Measurements from ENCODE around the gene ETV3.

ETV3 gene

DNA sequence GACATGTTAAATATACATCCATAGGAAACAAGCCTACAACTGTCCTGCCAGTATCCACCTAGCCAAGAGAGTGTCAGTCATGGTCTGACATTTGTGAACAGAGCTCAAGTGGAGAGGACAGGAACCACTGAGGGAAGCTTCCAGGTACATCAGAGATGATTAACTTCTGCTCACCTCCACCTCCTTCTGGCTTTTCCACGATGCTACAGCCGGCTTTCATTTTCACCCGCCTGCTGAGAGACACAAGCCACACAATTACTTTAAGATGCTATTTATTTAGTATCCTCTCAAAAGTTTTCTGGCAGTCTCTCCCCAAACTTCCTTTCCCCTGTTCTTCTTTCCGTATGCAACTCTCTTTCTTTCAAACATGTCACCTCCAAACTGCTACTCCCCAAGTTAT, 2.1 kb downstream of the ETV3 start:
- Mint-ChIP-seq H3K9me3 (no peaks in the 10 kb centered on the region), H3K4me3 (peak overlapping the region; percentile 98), H3K4me1 (peaks cover 85% of the 10 kb centered on the region), H3K27ac (peak overlapping the region; percentile 96), H3K36me3 (peaks cover 66% of the 10 kb centered on the region)
- ATAC-seq, result no peak
- DNase-seq (ENCODE audit: low spot score in 2 of 2), result no peak

DNA sequence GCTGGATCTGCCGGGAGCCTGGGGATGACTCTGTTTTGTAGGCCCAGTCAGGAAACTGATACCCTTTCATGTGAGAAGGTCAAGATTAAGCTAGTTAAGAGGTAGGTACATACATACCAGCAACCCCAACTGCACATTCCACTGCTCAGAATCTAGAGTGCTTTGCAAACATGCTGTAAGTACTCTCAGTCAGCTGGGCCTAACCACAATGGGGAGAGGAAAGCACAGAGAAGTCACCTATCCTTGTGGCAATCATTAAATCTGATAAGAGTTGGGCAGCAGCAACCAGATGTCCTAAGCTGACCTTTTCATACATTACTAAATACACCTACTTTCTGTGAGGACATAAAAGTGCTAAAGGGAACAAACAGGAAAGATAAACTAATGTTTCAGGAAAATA, 2.5 kb downstream of the ETV3 start:
- peak overlapping the region; percentile 98 for H3K4me3 Mint-ChIP-seq
- H3K4me1 Mint-ChIP-seq, result peaks cover 80% of the 10 kb centered on the region
- peak overlapping the region; percentile 96 for H3K27ac Mint-ChIP-seq
- DNase-seq (ENCODE audit: low spot score in 2 of 2) (no peak), ATAC-seq (no peak)
- peaks cover 70% of the 10 kb centered on the region for H3K36me3 Mint-ChIP-seq
- H3K9me3 Mint-ChIP-seq, result no peaks in the 10 kb centered on the region

DNA sequence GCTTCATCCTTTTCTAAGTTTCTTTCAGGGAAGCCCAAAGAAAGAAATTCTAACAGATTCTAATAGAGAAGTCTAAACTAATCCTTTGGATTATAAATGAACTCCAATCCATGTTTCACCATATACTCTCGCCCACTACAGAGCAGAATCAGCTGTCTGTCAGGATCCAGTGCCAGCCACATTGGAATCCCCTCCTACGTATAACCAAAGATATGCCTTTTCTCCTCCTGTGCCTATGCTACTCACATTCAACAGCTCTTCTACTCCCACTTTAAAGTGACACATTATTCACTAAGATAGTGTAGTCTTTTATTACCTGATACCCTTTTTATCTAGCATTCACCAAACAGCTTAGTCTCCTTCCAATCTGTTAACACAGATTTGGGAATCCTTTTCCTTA, 3.1 kb downstream of the ETV3 start:
- Mint-ChIP-seq H3K4me1 (peaks cover 74% of the 10 kb centered on the region), H3K9me3 (no peaks in the 10 kb centered on the region), H3K27ac (peak overlapping the region; percentile 96), H3K4me3 (peak overlapping the region; percentile 98), H3K36me3 (peaks cover 76% of the 10 kb centered on the region)
- DNase-seq (ENCODE audit: low spot score in 2 of 2) (no peak), ATAC-seq (no peak)

DNA sequence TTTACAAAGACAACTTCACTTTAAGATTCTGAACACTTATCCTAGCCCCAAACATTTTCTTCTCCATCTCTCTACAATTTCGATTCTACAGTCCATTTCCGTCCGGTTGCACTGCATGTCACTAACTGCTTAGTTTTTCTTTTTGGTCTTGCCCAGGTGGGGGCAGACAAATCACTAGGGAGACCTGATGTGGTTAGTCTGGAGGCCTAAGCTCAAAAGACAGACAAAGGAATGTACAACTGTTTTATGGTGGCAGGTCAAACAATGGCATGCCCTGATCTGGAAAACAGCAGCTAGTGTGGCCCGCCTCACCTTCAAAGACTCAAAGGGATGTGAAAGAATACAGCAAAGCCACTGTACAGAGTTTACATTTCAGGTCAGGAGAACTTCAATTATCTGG, 3.8 kb downstream of the ETV3 start:
- DNase-seq (ENCODE audit: low spot score in 2 of 2) (no peak), ATAC-seq (no peak)
- Mint-ChIP-seq H3K9me3 (no peaks in the 10 kb centered on the region), H3K36me3 (peaks cover 82% of the 10 kb centered on the region), H3K4me1 (peaks cover 68% of the 10 kb centered on the region), H3K4me3 (peak overlapping the region; percentile 31), H3K27ac (peak overlapping the region; percentile 21)

DNA sequence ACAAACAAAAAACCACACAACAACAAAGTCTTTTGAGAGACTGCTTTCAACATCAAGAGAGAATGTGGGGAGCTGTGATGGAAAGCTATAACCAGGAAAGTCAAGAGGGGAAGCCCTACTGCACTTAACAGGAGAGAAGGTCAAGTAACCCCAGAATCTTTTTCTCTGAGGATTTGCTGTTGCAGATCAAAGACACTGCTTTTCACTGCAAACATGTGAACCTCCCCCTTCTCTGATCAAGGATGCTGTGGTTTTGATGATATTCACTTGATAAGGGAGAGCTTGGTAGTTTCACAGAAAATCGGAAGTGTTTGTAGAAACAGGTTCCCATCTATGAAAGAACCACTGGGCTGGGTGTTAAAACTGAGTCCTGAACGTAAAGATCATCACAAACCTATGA, 4.8 kb downstream of the ETV3 start:
- Mint-ChIP-seq H3K36me3 (peaks cover 93% of the 10 kb centered on the region), H3K27ac (peak overlapping the region; percentile 21), H3K4me1 (peaks cover 60% of the 10 kb centered on the region), H3K4me3 (peak overlapping the region; percentile 31), H3K9me3 (no peaks in the 10 kb centered on the region)
- ATAC-seq, result no peak
- DNase-seq (ENCODE audit: low spot score in 2 of 2), result no peak

DNA sequence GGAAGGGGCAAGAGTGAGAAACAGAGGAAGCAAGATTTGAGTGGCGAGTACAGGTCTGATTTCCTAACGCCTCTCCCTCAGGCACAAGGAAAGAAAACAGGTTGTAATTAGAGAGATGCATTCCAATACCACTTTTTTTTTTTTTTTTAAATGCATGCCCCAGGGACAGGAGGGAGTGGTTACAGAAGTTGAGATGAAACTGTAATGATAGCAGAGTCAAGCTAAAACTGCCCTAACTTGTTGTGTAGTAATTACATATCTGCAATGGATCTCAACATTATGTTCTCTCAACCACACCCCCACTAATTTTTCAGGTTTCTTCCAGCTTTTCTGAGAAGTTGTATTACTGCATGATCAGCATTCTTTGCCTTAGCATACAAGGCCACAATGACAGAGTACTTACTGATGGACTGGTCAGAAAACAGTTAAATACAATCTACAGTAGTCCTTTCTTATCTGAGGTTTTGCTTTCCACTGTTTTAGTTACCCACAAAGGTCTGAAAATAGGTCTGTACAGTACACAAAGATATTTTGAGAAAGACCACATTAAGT, 5.5 kb downstream of the ETV3 start:
- Mint-ChIP-seq H3K27ac (peak overlapping the region; percentile 21), H3K4me3 (peak overlapping the region; percentile 31)
- no peak for DNase-seq (ENCODE audit: low spot score in 2 of 2)

DNA sequence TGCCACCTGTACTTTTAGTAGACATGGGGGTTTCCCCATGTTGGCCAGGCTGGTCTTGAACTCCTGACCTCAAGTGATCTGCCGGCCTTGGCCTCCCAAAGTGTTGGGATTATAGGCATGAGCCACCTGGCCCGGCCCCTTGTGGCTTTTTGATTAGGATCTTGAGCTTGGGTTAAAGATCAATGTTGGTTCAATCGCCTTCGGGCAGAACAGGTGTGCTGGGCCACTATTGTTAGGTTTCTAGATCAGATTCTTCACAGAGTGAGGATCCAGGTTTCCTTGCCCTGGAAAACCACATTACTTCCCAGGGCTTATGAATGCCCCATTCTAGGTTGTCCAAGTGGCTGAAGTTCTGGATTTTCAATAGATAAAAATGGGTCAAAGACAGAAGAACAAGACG, 6.1 kb downstream of the ETV3 start:
- Mint-ChIP-seq H3K27ac (no peak overlapping the region), H3K9me3 (no peaks in the 10 kb centered on the region), H3K4me3 (no peak overlapping the region), H3K4me1 (peaks cover 52% of the 10 kb centered on the region), H3K36me3 (peaks cover 100% of the 10 kb centered on the region)
- DNase-seq (ENCODE audit: low spot score in 2 of 2), result no peak
- ATAC-seq, result no peak

More for the DNA sequence above, 5.5 kb downstream of the ETV3 start:
- ATAC-seq, result no peak
- H3K36me3 Mint-ChIP-seq, result peaks cover 100% of the 10 kb centered on the region
- no peaks in the 10 kb centered on the region for H3K9me3 Mint-ChIP-seq
- H3K4me1 Mint-ChIP-seq, result peaks cover 58% of the 10 kb centered on the region

DNA sequence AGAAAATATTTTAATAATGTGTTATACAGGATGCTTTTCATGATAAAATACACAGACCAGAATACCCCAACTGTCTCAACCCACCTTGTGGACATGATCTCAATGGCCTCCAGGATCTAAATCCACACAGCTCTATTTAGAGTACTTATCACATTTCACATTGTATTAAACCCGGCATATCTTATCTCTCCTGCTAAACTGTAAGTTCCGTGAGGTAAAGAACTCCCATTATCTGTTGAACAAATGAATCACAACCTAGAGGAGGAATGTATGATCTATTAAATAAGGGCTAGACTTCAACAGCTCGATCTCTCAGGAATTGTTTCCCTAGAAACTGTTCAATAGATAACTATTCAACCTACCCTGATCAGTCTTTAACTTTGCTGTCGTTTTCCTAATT, 6.9 kb downstream of the ETV3 start:
- no peaks in the 10 kb centered on the region for H3K9me3 Mint-ChIP-seq
- no peak overlapping the region for H3K4me3 Mint-ChIP-seq
- peaks cover 100% of the 10 kb centered on the region for H3K36me3 Mint-ChIP-seq
- DNase-seq (ENCODE audit: low spot score in 2 of 2) (no peak), ATAC-seq (no peak)
- H3K4me1 Mint-ChIP-seq, result peaks cover 43% of the 10 kb centered on the region
- no peak overlapping the region for H3K27ac Mint-ChIP-seq

DNA sequence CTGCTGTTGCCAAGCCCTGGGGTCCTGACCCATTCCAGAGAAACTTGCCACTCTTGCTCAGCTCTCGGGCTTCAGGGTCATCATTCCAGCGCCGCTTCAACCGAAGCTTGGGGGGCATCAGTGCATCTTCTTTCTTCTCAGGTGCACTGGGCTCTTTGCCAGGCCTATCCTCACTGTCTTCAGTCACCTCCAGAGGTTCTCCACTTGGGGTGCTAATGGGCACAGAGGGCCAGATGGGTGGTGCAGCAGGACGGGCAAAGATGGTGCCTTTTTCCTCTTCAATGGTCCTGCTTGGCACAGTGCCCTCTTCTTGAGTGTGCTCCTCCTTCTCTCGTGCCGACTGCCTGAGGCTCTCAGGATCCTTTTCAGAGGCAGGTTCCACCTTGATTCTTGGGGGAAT, 13.3 kb downstream of the ETV3 start:
- Mint-ChIP-seq H3K27ac (peak overlapping the region; percentile 75), H3K4me3 (no peak overlapping the region), H3K4me1 (peaks cover 35% of the 10 kb centered on the region), H3K9me3 (no peaks in the 10 kb centered on the region), H3K36me3 (peaks cover 93% of the 10 kb centered on the region)
- no peak for DNase-seq (ENCODE audit: low spot score in 2 of 2)
- no peak for ATAC-seq

DNA sequence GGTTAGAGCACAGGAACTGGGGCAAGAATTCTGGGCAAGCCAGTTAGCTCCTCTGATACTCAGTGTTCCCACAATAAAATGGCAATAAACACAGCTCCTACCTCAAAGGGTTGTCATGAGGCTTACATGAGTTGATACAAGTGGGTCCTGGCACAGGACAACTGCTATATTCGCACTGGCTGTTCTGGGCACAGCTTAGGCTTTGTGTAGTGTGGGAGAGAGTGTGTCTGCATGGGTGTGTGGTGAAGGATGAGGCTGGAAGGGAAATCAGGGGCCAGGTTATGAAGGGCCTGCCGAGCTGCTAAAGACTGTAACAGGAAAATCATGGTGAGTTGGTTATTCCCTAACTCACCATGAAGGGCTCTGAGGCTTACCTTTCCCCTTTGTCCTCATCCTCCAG, 18.7 kb downstream of the ETV3 start:
- Mint-ChIP-seq H3K4me3 (no peak overlapping the region), H3K36me3 (peaks cover 39% of the 10 kb centered on the region), H3K4me1 (peaks cover 23% of the 10 kb centered on the region), H3K27ac (no peak overlapping the region), H3K9me3 (no peaks in the 10 kb centered on the region)
- ATAC-seq (no peak), DNase-seq (ENCODE audit: low spot score in 2 of 2) (no peak)

DNA sequence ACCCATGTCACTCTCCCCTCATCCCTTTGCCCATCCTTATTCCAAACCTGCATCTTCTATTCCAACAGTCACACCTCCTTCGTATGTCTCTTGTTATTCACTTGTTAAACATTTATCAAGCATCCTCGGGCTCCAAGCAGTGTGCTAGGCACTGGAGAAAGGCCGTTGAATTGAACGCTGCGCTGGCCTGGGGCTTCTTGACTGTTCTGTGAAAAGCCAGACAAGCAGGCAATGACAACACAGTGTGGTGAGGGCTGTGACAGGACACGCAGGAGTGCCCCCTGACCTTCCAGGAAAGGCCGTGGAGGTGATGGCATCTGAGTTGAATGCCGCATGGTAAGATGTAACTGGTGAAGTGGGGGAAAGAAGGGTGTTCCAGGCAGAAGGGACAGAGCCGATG, 19.2 kb downstream of the ETV3 start:
- ATAC-seq (no peak), DNase-seq (ENCODE audit: low spot score in 2 of 2) (no peak)
- peak overlapping the region; percentile 43 for H3K27ac Mint-ChIP-seq
- H3K9me3 Mint-ChIP-seq, result no peaks in the 10 kb centered on the region
- peaks cover 19% of the 10 kb centered on the region for H3K4me1 Mint-ChIP-seq
- no peak overlapping the region for H3K4me3 Mint-ChIP-seq
- peaks cover 34% of the 10 kb centered on the region for H3K36me3 Mint-ChIP-seq

DNA sequence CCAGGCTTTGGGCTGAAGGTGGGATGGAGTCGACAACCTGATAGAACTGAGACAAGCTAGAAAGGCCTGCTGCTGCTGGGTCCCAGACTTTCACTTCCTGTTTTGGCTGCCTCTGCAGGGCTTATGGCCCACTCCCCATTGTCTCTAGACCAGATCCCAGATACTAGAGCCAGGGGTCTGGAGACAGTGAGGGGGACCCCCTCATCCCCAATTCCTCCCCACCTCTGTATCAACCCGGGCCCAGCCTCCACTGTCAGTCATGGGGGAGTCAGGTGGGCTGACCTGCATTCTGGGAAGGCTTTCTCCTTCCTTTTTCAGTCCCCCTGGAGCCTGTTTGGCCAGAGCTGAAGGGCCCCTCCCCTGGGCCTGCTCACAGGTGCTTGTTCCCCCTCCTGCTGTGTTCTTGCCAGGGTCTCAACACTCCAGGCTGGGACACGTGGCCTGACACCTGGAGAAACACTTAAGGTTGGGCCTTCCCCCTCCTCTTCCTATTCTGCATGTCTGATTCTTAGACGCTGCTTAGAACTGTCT, 20.6 kb downstream of the ETV3 start:
- Mint-ChIP-seq H3K27ac (no peak overlapping the region), H3K36me3 (peaks cover 20% of the 10 kb centered on the region), H3K4me3 (no peak overlapping the region), H3K9me3 (no peaks in the 10 kb centered on the region), H3K4me1 (peaks cover 10% of the 10 kb centered on the region)
- ATAC-seq (peak; percentile 37), DNase-seq (ENCODE audit: low spot score in 2 of 2) (no peak)

DNA sequence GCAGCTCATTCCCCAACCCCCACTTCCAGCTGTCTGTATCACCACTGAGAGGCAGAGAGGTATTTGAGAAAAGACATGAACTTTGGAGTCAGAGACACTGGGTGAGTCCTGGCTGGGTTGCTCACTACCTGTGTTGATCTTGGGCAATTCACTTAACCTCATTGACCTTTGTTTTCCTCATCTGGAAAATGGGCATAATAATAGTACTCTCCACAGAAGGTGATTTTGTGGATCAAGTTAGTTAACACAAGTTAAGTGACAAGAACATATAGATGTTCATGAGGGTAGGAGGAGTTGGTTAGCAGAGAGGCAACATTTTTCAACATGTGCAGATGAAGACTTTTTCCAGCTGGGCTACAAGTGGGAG, 21.5 kb downstream of the ETV3 start:
- DNase-seq (ENCODE audit: low spot score in 2 of 2), result no peak
- Mint-ChIP-seq H3K4me3 (no peak overlapping the region), H3K36me3 (peaks cover 12% of the 10 kb centered on the region), H3K27ac (peak overlapping the region; percentile 15), H3K9me3 (no peaks in the 10 kb centered on the region), H3K4me1 (peaks cover 13% of the 10 kb centered on the region)
- ATAC-seq, result no peak

DNA sequence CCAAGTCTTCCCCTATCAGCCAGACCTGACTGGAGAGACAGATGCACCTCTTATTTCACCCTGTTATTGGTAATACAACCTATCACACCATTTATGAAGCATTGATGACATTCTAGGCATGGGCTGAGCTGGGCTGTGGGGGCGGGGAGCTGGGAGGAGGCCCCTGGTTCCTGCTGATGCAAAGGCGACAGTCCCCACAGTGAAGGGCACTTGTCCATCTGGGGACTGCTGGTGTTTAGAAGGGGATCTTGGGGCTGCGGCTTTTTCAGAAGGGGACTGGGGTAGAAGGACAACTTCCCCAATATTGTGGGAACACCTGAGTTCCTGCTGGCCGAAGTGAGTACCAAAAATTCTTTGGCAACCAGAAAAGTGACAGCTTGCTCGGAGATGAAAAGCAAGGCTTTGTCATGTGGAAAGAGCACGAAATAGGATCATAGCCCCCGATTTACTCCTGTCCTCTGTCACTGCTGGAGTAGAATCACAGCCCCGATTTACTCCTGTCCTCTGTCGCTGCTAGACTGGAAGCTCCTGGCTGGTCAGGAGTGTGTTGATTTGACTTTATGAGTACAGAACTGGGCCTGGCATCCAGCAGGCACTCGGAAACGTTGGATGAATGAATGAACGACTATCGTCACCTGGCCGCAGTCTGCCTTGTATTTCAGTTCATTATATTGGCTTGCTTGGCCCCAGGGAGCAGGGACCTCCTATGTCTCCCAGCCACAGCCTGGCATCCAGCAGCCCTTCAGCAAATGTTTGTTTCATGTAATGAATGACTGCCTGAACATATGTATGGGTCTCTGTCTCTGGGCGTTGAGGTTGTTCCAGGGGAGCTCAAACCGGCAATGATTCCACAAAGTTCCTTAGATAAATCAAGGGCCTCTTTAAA, 22.1 kb downstream of the ETV3 start:
- Mint-ChIP-seq H3K4me1 (peaks cover 19% of the 10 kb centered on the region), H3K27ac (peak overlapping the region; percentile 15), H3K4me3 (no peak overlapping the region), H3K9me3 (no peaks in the 10 kb centered on the region), H3K36me3 (peaks cover 5% of the 10 kb centered on the region)
- no peak for DNase-seq (ENCODE audit: low spot score in 2 of 2)
- ATAC-seq, result no peak

DNA sequence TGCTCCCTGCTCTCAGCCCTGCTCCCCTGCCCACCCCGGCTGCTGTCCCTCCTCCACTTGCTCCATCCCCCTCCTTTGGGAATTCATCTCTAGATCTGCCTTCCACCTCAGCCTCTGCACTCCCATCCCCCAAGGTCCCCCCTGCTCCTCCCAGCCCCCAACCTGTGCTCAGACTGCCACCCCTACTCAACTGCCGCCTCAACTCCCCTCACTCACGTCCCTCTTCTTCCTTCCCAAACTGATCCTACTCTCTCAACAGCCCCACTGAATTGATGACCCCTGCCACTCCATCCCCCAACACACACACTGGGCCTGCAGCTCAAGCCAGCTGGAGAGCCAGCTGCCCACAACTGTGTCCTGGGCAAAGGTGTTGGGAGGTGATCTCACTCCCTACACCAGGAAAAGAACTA, 22.8 kb downstream of the ETV3 start:
- H3K27ac Mint-ChIP-seq, result no peak overlapping the region
- DNase-seq (ENCODE audit: low spot score in 2 of 2), result no peak
- peaks cover 20% of the 10 kb centered on the region for H3K4me1 Mint-ChIP-seq
- no peaks in the 10 kb centered on the region for H3K36me3 Mint-ChIP-seq
- H3K4me3 Mint-ChIP-seq, result no peak overlapping the region
- H3K9me3 Mint-ChIP-seq, result no peaks in the 10 kb centered on the region
- no peak for ATAC-seq
